Uterus (tissue), 2 donors: ENCODE results near the gene RETSAT.

ENCODE experiments used
- CTCF ChIP-seq, 4 experiments: fragments of 200-600 bp in 2 of 4; fragments of 450-650 bp in 2 of 4; sonication (generic) in 2 of 4; IDR thresholded peaks; one replicate each; pipeline ENCODE4 v1.5.1; 2016 to 2019; ENCODE audit warnings: antibody characterized with exemption in 4 of 4, mild to moderate bottlenecking in 2 of 4, moderate library complexity in 1 of 4
- POLR2A ChIP-seq, 2 donors: fragments of 450-650 bp; IDR thresholded peaks; one replicate each; pipeline ENCODE4 v1.6.1; 2016; ENCODE audit warnings: antibody characterized with exemption in 2 of 2, mild to moderate bottlenecking in 1 of 2, moderate library complexity in 1 of 2

- TF ChIP-seq POLR2A (IDR thresholded peaks at IDR 0.05) (no peak), CTCF (IDR thresholded peaks at IDR 0.05) (no peak)
Observed at GRCh38 chr2:85369500-85369899, 15.2 kb upstream of the RETSAT start.
